Measurements from ENCODE around the gene NHSL1.

NHSL1 gene, protein sequence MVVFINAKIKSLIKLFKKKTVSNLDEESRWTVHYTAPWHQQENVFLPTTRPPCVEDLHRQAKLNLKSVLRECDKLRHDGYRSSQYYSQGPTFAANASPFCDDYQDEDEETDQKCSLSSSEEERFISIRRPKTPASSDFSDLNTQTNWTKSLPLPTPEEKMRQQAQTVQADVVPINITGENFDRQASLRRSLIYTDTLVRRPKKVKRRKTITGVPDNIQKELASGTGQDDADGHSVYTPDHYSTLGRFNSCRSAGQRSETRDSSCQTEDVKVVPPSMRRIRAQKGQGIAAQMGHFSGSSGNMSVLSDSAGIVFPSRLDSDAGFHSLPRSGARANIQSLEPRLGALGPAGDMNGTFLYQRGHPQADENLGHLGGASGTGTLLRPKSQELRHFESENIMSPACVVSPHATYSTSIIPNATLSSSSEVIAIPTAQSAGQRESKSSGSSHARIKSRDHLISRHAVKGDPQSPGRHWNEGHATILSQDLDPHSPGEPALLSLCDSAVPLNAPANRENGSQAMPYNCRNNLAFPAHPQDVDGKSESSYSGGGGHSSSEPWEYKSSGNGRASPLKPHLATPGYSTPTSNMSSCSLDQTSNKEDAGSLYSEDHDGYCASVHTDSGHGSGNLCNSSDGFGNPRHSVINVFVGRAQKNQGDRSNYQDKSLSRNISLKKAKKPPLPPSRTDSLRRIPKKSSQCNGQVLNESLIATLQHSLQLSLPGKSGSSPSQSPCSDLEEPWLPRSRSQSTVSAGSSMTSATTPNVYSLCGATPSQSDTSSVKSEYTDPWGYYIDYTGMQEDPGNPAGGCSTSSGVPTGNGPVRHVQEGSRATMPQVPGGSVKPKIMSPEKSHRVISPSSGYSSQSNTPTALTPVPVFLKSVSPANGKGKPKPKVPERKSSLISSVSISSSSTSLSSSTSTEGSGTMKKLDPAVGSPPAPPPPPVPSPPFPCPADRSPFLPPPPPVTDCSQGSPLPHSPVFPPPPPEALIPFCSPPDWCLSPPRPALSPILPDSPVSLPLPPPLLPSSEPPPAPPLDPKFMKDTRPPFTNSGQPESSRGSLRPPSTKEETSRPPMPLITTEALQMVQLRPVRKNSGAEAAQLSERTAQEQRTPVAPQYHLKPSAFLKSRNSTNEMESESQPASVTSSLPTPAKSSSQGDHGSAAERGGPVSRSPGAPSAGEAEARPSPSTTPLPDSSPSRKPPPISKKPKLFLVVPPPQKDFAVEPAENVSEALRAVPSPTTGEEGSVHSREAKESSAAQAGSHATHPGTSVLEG (N-terminal part only)
- 2.1 to 12.8 (median 5.9) reads per million in 18 experiments for total RNA-seq

DNA sequence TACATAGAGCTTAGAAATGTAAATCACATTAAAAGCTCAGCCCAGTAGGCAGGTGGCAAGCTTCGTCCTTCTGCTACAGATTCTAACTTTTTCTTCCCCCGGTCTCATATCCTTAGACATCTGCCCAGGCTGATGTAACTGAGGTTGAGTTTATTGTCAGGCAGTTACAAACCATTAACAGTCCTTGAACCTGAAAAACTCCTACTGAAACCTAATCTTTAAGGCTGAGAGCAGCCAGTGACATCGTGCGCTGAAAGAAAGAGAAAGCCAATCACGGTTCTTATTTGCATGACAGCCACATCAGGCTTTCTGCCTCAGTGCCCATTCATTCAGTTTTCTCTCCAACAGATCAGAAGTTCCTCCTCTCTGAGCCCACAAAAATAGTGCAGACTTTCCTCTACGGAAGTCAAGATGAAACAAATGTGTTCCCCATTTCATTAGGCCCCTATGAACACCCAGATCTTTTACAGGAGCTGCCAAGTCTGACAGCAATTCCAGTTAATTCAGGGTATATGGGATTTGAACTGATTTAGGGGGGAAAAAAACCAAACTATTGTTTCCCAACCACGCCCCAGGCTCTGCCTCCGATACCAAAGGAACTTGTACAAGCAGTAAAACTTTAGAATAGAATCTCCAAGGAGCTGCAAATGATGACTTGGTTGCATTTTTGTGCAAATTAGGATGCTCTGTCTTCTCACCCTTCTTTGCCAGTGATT lies at the start of gene NHSL1:
Gene NHSL1 (minus strand): TSS at position 192 of the 716 bp plus-strand sequence. CDS start 204 bp downstream, outside the sequence.
- peak; percentile 26 to 56 for DNase-seq

- DNase-seq: no peak
Measured at GRCh38 chr6:138546733-138547185, 47.5 kb upstream of the NHSL1 start.

DNA sequence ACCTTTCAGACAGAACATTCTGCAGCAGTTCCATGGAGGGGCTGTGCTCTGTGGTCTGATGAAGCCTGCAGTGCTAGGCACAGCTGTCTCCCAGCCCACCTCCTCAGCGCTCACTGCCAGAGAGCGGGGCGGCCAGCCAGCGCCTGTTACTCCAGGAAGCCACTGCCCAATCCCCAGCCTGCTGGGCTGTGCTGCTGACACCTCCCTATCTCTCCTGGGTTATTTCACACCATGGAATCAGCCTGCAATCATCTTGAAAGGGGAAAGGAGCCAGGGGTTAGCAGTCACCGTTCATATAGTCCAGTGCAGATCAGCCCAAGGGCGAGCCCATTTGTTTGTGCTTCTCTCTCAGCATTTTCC lies 46.3 kb upstream of the NHSL1 start:
- no peak for DNase-seq

DNA sequence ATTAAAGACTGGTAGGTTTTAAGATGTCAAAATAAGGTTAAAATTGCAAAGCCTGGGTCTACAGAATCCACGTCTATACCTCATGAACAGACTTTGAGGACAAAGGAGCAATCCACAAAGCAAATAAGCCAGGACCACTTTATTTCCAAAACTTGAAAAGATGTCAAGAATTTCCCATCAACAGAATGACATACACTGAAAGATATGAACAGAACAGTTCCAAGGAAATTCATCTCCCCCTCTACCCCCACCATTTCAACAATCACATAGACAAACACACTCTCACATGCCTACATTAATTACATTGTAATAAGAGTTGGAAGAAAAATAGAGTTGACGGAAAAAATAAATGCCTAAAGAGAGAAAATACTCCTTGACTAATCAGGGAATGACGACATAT lies 45.2 kb upstream of the NHSL1 start:
- no peak for DNase-seq

GRCh38 chr6:138543657-138544056 lies 44.4 kb upstream of the NHSL1 start:
- no peak for DNase-seq

GRCh38 chr6:138541823-138542481 lies 42.7 kb upstream of the NHSL1 start:
- DNase-seq: no peak

GRCh38 chr6:138540468-138540867 lies 41.2 kb upstream of the NHSL1 start:
- DNase-seq: no peak

- peak in 1 of 2 donors; percentile 6 for DNase-seq
Measured at GRCh38 chr6:138539876-138540275, 40.6 kb upstream of the NHSL1 start.

- no peak for DNase-seq
Measured at GRCh38 chr6:138538390-138539031, 39.2 kb upstream of the NHSL1 start.

DNA sequence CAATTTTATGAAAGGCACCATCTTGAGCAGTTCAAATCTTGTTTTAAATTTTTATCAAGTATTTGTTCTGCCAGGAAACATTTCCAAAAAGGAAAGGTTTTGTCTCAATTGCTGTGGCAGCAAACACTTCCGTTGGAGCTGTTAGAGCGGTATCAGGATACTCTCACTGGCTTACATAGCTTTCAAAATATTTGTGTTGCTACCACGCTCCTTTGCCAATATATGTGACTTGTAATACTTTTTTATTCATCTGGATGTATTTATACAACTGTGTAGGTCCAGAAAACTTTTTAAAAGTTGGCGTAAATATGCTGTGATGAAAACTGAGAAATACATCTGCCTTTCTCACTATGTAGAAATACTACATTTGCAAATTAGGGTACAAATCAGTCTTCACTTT lies 37.8 kb upstream of the NHSL1 start:
- no peak for DNase-seq

DNA sequence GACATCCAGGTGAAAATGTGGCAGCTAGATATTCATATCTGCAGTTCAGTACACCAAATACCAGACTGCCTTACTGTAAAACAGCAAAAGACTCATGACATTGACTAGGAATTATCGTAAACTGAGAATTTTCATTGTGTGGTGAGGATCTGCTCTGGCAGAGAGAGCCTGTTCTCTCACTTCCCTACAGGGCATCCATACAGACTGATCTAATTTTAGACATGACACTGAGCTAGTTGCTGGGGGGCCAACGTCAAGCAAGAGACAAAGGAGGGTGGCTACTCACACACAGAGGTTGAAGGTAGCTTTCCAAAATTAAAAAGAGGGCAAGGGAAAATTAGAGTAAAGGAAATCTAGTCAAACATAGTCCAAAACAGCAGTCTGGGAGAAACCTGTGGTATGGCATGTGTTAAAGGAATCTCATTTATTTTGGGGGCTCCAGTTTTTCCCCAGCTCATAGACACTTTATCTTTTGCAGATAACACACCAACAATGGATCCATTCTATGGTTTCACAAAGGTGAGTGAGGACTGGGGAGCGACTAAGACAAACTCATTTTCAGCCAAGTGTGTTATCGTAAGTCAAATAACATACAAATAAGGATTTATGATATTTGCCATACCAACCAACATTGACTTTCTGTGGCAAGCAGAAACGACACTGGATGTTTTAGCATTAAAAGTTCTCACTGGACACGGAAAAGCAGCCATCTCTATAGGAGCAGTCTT lies 36.6 kb upstream of the NHSL1 start:
- no peak for DNase-seq

GRCh38 chr6:138533667-138534066 lies 34.4 kb upstream of the NHSL1 start:
- DNase-seq: no peak

GRCh38 chr6:138531387-138531786 lies 32.1 kb upstream of the NHSL1 start:
- no peak for DNase-seq

GRCh38 chr6:138529478-138529877 lies 30.2 kb upstream of the NHSL1 start:
- DNase-seq: no peak

DNA sequence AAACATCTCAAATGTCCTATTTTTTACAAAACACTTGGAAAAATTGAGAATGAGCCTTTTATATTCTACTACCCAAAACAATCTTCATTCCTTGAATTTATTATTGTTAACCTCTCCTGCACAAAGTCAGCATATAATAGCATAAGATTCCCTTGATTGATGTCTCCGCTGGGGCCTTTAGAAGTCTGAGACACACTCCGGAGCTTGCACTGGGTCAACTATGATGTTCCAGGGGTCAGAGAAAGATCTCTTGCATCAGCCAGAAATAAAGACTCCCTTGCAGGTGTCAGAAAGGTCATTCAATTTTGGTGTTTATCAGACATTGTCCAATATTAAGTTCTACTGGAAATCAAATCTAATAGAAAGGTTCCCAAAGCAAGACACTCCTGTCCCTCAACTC lies 29.7 kb upstream of the NHSL1 start:
- DNase-seq: no peak

GRCh38 chr6:138528137-138528536 lies 28.8 kb upstream of the NHSL1 start:
- no peak for DNase-seq

GRCh38 chr6:138527411-138528088 lies 28.3 kb upstream of the NHSL1 start:
- DNase-seq: no peak

DNA sequence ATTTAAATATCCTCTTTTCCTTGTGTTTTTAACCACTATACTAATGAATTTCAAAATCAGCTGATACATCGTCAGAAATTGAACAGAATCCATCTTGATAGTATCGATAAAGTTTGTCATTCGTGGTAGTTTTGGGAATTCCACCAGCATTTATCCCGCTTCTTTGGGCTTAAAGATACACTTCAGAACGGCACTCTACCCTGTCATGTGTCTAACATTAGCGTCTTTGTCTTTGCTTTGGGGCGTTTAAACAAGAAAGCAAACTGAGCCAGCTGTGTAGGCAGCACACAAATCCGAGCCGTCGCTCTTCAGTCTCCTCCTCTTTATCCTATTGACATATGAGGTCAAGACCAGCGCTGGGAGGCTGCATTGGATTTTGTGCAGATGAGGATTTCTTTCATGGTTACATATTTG lies 27.5 kb upstream of the NHSL1 start:
- no peak for DNase-seq

DNA sequence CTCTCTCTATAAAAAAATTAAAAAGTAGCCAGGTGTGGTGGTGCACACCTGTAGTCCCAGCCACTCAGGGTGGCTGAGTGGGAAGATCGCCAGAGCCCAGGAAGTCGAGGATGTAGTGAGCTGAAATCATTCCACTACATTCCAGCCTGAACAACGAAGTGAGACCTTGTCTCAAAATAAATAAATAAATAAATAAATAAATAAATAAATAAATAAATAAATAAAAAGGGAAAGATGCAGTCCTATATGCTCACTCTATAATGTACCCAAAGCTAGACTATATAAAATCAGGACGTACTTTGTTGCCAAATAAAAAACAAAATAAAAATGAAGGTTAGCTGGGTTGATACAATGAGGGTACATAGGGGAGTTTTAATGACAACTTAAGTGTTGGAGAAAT lies 26.1 kb upstream of the NHSL1 start:
- DNase-seq: no peak

DNA sequence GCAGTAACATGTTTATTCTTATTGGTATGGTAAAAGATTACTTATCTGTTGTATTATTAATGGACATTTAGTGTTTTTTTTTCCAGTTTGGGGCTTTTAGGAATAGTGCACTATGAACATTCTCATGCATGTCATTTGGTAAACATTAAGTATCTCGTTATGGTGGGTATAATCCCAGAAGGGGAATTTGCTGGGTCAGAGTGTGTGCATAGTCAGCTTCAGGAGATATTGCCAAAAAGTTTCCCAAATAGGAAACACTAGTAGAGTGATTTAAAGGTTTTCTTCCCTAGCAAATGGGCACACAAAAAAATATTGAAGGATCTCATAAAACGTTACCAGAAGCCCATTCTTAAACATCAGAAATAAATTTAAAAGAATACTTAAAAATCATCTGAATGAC lies 25.2 kb upstream of the NHSL1 start:
- DNase-seq: no peak
